CD14-positive monocyte (primary cell): Measurements from ENCODE around the gene CD33. TPM values are rescaled to one million over a fixed set of nuclear protein-coding genes. Genes with fewer than 3 reads are reported as not detected.

ENCODE experiments used
- DNase-seq, 3 donors: peaks; one replicate each; pipeline ENCODE4 v3.0.0-alpha.2; 2011 to 2022
- H2AFZ ChIP-seq: 2 replicates; pipeline ENCODE4 v1.6.0; 2012; ENCODE audit warnings: mild to moderate bottlenecking, low read depth, low read length, inconsistent platforms; ENCODE audit not compliant: insufficient read depth, poor library complexity, severe bottlenecking
- H3K27ac ChIP-seq, 2 donors: 1 replicate in 1 of 2; 2 replicates in 1 of 2; pipeline ENCODE4 v1.5.1; 2012 to 2013; ENCODE audit warnings: low read length in 2 of 2, control low read depth in 1 of 2, inconsistent platforms in 1 of 2, low read depth in 1 of 2, mild to moderate bottlenecking in 1 of 2
- H3K27me3 ChIP-seq, 2 donors: one replicate each; pipeline versions ENCODE4 v1.6.0 to v1.6.1; 2011 to 2013; ENCODE audit warnings: low read length in 2 of 2; ENCODE audit not compliant: control insufficient read depth in 2 of 2, insufficient read depth in 2 of 2
- H3K36me3 ChIP-seq, 2 donors: replicated peaks in 1 of 2; 1 replicate in 1 of 2; 2 replicates in 1 of 2; pipeline versions ENCODE4 v1.5.1 to v1.6.1; 2012 to 2013; ENCODE audit warnings: low read length in 2 of 2, control low read depth in 1 of 2, inconsistent platforms in 1 of 2, mild to moderate bottlenecking in 1 of 2; ENCODE audit not compliant: insufficient read depth in 2 of 2, control insufficient read depth in 1 of 2
- H3K4me1 ChIP-seq, 2 donors: 1 replicate in 1 of 2; 2 replicates in 1 of 2; pipeline versions ENCODE4 v1.5.1 to v1.6.1; 2012 to 2013; ENCODE audit warnings: low read length in 2 of 2, control low read depth in 1 of 2, inconsistent platforms in 1 of 2, mild to moderate bottlenecking in 1 of 2, moderate library complexity in 1 of 2; ENCODE audit not compliant: insufficient read depth in 2 of 2, control insufficient read depth in 1 of 2
- H3K4me2 ChIP-seq: replicated peaks from 2 replicates; pipeline ENCODE3; 2012; ENCODE audit warnings: low read length, moderate library complexity, mild to moderate bottlenecking; ENCODE audit not compliant: poor library complexity, severe bottlenecking; ENCODE audit errors: extremely low read depth
- H3K4me3 ChIP-seq, 3 experiments: fragments of 200-600 bp in 1 of 3; sonication (generic) in 1 of 3; replicated peaks in 1 of 3; 1 replicate in 2 of 3; 2 replicates in 1 of 3; pipeline ENCODE4 v1.5.1; 2011 to 2013; ENCODE audit warnings: low read length in 3 of 3, mild to moderate bottlenecking in 3 of 3, control low read depth in 2 of 3, low read depth in 2 of 3, inconsistent platforms in 1 of 3, moderate library complexity in 1 of 3
- H3K79me2 ChIP-seq: 2 replicates; pipeline ENCODE4 v1.6.0; 2012; ENCODE audit warnings: mild to moderate bottlenecking, control low read depth, inconsistent platforms, low read length, moderate library complexity; ENCODE audit not compliant: insufficient read depth
- H3K9ac ChIP-seq: 2 replicates; pipeline ENCODE4 v1.6.0; 2017; ENCODE audit warnings: low read length, mild to moderate bottlenecking; ENCODE audit not compliant: insufficient read depth, poor library complexity, severe bottlenecking
- H3K9me3 ChIP-seq, 2 donors: replicated peaks in 1 of 2; 1 replicate in 1 of 2; 2 replicates in 1 of 2; pipeline versions ENCODE4 v1.5.1 to v1.6.1; 2012 to 2013; ENCODE audit warnings: low read length in 2 of 2, control low read depth in 1 of 2; ENCODE audit not compliant: control insufficient read depth in 1 of 2, insufficient read depth in 1 of 2
- H4K20me1 ChIP-seq: 2 replicates; pipeline ENCODE4 v1.6.0; 2012; ENCODE audit warnings: mild to moderate bottlenecking, low read length, control low read depth, moderate library complexity; ENCODE audit not compliant: insufficient read depth
- H3K27ac Mint-ChIP-seq, 7 donors: one replicate each; pipeline ENCODE4 v1.8.0; 2020; ENCODE audit warnings: mild to moderate bottlenecking in 7 of 7, mixed read lengths in 7 of 7, moderate library complexity in 6 of 7, inconsistent platforms in 2 of 7
- H3K27me3 Mint-ChIP-seq, 3 donors: one replicate each; pipeline ENCODE4 v1.8.0; 2021 to 2022; ENCODE audit warnings: low read depth in 3 of 3, mild to moderate bottlenecking in 3 of 3, mixed read lengths in 3 of 3, moderate library complexity in 3 of 3, inconsistent platforms in 1 of 3
- H3K36me3 Mint-ChIP-seq, 2 donors: one replicate each; pipeline ENCODE4 v1.8.0; 2020; ENCODE audit warnings: mixed read lengths in 2 of 2, inconsistent platforms in 1 of 2, mild to moderate bottlenecking in 1 of 2
- H3K4me1 Mint-ChIP-seq: one replicate; pipeline ENCODE4 v1.8.0; 2020; ENCODE audit warnings: mild to moderate bottlenecking, mixed read lengths
- H3K4me3 Mint-ChIP-seq, 2 donors: one replicate each; pipeline ENCODE4 v1.8.0; 2020; ENCODE audit warnings: mild to moderate bottlenecking in 2 of 2, mixed read lengths in 2 of 2, moderate library complexity in 1 of 2
- H3K9me3 Mint-ChIP-seq, 7 donors: one replicate each; pipeline ENCODE4 v1.8.0; 2020 to 2022; ENCODE audit warnings: mixed read lengths in 7 of 7, mild to moderate bottlenecking in 6 of 7, moderate library complexity in 6 of 7, inconsistent platforms in 2 of 7
- WGBS: methylation state at CpG from one replicate; pipeline ENCODE4 v1.1.5; 2013; ENCODE audit warnings: missing lambda C conversion rate; ENCODE audit not compliant: insufficient coverage; 5-methylcytosine and 5-hydroxymethylcytosine counted together
- intact Hi-C, 2 donors: fragments of 100-400 bp; cut with micrococcal nuclease; formaldehyde crosslinking; loops; one replicate each; pipeline versions ENCODE4 v1.15.0 to v1.15.1; 2023
- polyA plus RNA-seq, 3 donors: library from polyadenylated mRNA; depleted of rRNA in 1 of 3; unstranded in 2 of 3; stranded (reverse) in 1 of 3; fragments of 300-500 nt in 2 of 3; fragments of >200 nt in 1 of 3; fragmentation: Illumina TruSeq in 2 of 3; gene quantifications; 1 replicate in 2 of 3; 2 replicates in 1 of 3; pipeline ENCODE4 v1.2.3, GENCODE V29; 2012 to 2021
- TF ChIP-seq, protein P1 (sequence below): fragments of 200-600 bp; IDR thresholded peaks from one replicate; pipeline ENCODE4 v1.8.0; 2022; ENCODE audit warnings: antibody characterized with exemption, mild to moderate bottlenecking

CD33 gene
- polyA plus RNA-seq, 3 donors: 229 to 360 (median 264) TPM

DNA sequence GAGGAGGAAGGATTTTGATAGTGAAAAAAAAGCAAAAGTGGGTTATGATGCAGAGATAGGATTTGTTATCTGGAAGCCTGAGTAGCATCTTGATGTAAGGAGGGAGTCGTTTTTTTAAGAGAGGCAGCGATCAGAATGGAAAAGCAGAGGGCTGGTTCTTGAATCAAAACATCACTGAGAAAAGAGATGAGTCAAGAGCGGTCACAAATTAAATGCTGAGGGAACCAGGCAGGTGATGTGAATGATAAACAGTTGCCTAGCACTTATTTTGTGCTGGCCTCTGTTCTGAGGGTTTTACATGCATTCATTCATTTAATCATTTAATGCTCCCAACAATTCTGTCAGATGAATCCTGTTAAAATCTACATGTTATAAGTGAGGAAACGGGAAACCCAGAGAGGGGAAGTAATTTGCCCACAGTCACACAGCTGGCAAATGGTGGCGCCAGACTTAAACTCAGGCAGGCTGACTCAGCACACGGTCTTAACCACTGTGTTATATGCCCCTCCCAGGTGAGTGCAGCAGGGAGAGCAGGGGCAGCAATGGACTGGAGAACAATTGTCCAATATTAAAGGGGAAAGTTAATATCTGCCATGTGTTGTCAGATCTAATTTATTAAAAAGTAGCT, 47.4 kb downstream of the CD33 start:
- intact Hi-C loops: no loop called here
- H2AFZ ChIP-seq: no peak overlapping the region
- Mint-ChIP-seq H3K27ac (peak overlapping the region; percentile 46 to 88 (median 79)), H3K9me3 (peaks cover 0 to 4% (median 0%) of the 10 kb centered on the region in 7 donors), H3K36me3 (no peaks in the 10 kb centered on the region), H3K4me3 (peak overlapping the region in 1 of 2 donors; percentile 54), H3K4me1 (peaks cover 40% of the 10 kb centered on the region), H3K27me3 (peaks cover 2 to 3% (median 2%) of the 10 kb centered on the region in 3 donors)
- peaks cover 0 to 3% of the 10 kb centered on the region in 2 donors for H3K9me3 ChIP-seq
- no peaks in the 10 kb centered on the region for H4K20me1 ChIP-seq
- H3K4me3 ChIP-seq: peak overlapping the region in 1 of 3 experiments; percentile 3
- peaks cover 17 to 34% of the 10 kb centered on the region in 2 donors for H3K4me1 ChIP-seq
- TF ChIP-seq, protein P1, sequence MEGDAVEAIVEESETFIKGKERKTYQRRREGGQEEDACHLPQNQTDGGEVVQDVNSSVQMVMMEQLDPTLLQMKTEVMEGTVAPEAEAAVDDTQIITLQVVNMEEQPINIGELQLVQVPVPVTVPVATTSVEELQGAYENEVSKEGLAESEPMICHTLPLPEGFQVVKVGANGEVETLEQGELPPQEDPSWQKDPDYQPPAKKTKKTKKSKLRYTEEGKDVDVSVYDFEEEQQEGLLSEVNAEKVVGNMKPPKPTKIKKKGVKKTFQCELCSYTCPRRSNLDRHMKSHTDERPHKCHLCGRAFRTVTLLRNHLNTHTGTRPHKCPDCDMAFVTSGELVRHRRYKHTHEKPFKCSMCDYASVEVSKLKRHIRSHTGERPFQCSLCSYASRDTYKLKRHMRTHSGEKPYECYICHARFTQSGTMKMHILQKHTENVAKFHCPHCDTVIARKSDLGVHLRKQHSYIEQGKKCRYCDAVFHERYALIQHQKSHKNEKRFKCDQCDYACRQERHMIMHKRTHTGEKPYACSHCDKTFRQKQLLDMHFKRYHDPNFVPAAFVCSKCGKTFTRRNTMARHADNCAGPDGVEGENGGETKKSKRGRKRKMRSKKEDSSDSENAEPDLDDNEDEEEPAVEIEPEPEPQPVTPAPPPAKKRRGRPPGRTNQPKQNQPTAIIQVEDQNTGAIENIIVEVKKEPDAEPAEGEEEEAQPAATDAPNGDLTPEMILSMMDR: no peak
- peak overlapping the region; percentile 29 for H3K4me2 ChIP-seq
- no peaks in the 10 kb centered on the region for H3K79me2 ChIP-seq
- H3K9ac ChIP-seq: no peak overlapping the region
- peak overlapping the region in 1 of 2 donors; percentile 52 for H3K27ac ChIP-seq
- 23% methylated on average over 5 of the region's 6 CpGs for WGBS
- no peaks in the 10 kb centered on the region for H3K27me3 ChIP-seq
- DNase-seq: peak; percentile 40 to 74 (median 53)
- H3K36me3 ChIP-seq: no peaks in the 10 kb centered on the region

GRCh38 chr19:51274049-51274770, 49.3 kb downstream of the CD33 start:
- Histone ChIP-seq H3K4me3 (no peak overlapping the region), H4K20me1 (no peaks in the 10 kb centered on the region), H3K27ac (no peak overlapping the region), H3K9ac (no peak overlapping the region), H3K36me3 (no peaks in the 10 kb centered on the region), H3K79me2 (no peaks in the 10 kb centered on the region), H2AFZ (no peak overlapping the region), H3K4me1 (peaks cover 17 to 34% of the 10 kb centered on the region in 2 donors), H3K27me3 (peaks cover 0 to 3% of the 10 kb centered on the region in 2 donors), H3K9me3 (peaks cover 0 to 3% of the 10 kb centered on the region in 2 donors), H3K4me2 (no peak overlapping the region)
- H3K9me3 Mint-ChIP-seq: peaks cover 0 to 4% (median 2%) of the 10 kb centered on the region in 7 donors
- DNase-seq: no peak
- WGBS: 100% methylated on average over 5 of the region's 8 CpGs
- no peak overlapping the region for H3K4me3 Mint-ChIP-seq
- no peaks in the 10 kb centered on the region for H3K36me3 Mint-ChIP-seq
- peaks cover 9 to 17% (median 15%) of the 10 kb centered on the region in 3 donors for H3K27me3 Mint-ChIP-seq
- peak overlapping the region in 3 of 7 donors; percentile 33 to 80 (median 52) for H3K27ac Mint-ChIP-seq
- TF ChIP-seq, protein P1: no peak
- peaks cover 40% of the 10 kb centered on the region for H3K4me1 Mint-ChIP-seq
- intact Hi-C loops: no loop called here
